Activated CD8-positive, alpha-beta memory T cell treated with anti-CD3 and anti-CD28 coated beads, Interleukin-2, amount 10 ng/mL, durations not matched to agents 7 days and 5 days (primary cell): ENCODE measurements around the gene DRAM1. TPM values are rescaled to one million over a fixed set of nuclear protein-coding genes. Genes with fewer than 3 reads are reported as not detected.
"Not testable (repeated sequence)": the region's sequence is repeated elsewhere in the genome, so short reads cannot be mapped to it uniquely, and the experiment has no call there.

Experiments used
- ATAC-seq: fragments of 150-1000 bp; cut with Tn5 transposase; one replicate; pipeline ENCODE4 v1.10.0; 2021; ENCODE audit warnings: moderate library complexity
- CTCF ChIA-PET: fragments of 350-600 bp; sonication (Branson Sonifier 250); formaldehyde crosslinking; loops from one replicate; lab custom pipeline; 2021; ENCODE audit warnings: antibody characterized with exemption; lab: Charles Lee
- DNase-seq: peaks from one replicate; pipeline ENCODE4 v3.0.0-alpha.2; 2020
- H3K27ac Mint-ChIP-seq: one replicate; pipeline ENCODE4 v1.8.0; 2021; ENCODE audit warnings: mild to moderate bottlenecking, mixed read lengths
- H3K27me3 Mint-ChIP-seq: one replicate; pipeline ENCODE4 v1.8.0; 2021; ENCODE audit warnings: mixed read lengths
- H3K36me3 Mint-ChIP-seq: one replicate; pipeline ENCODE4 v1.8.0; 2021; ENCODE audit warnings: mild to moderate bottlenecking, mixed read lengths
- H3K4me1 Mint-ChIP-seq: one replicate; pipeline ENCODE4 v1.8.0; 2021; ENCODE audit warnings: mixed read lengths
- H3K4me3 Mint-ChIP-seq: one replicate; pipeline ENCODE4 v1.8.0; 2021; ENCODE audit warnings: mild to moderate bottlenecking, moderate library complexity, mixed read lengths
- H3K9me3 Mint-ChIP-seq: one replicate; pipeline ENCODE4 v1.8.0; 2022; ENCODE audit warnings: low read depth, mixed read lengths
- total RNA-seq, 2 experiments: library from RNA; stranded (reverse); gene quantifications; one replicate each; pipeline ENCODE4 v1.2.3, GENCODE V29; 2021

DRAM1 gene
- total RNA-seq, 2 experiments from 2014 or later = 5.4 to 7.3 TPM

DNA sequence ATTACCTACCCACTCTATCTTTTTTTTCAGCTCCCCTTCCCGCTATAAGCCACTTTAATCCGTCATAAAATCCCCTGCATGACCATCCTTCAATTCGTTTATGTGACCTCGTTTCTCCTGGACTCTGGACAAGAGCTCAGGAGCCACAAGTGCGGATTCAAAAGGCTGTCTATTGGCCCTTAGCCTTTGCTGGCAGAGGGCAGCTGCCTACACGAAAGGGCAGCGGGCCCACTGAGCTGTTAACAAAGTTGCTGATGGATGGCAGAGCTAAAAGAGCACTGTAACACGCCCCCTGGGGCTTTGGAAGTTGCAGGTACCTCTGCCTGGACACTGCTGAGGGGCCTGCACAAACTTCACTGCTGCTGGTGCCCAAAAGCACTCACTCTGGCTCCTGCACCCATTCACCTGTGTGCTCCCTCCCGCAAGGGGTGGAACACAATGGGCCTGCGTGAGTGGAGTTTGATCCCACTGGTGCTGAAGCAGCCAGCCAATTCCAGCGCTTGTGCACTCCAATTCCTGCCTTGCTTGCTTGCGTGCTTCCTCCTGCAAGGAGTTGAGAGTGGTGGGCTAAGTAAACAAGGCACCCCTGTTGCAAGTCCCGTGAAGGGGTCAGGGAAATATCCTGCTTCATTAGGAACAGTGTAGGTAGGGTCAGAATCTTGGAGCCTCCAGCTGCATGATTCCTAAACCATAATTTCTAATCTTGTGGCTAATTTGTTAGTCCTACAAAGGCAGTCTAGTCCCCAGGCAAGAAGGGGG is 10.6 kb upstream of the DRAM1 start:
- Mint-ChIP-seq H3K4me1 (peaks cover 9% of the 10 kb centered on the region), H3K27me3 (no peaks in the 10 kb centered on the region), H3K27ac (no peak overlapping the region), H3K9me3 (peaks cover 5% of the 10 kb centered on the region), H3K36me3 (peaks cover 11% of the 10 kb centered on the region), H3K4me3 (no peak overlapping the region)
- ATAC-seq = no peak
- CTCF ChIA-PET = interaction anchor here (1.4 kb wide), 1 partner anchor 93 kb away, joined by 3 read pairs; no protein-coding TSS in a partner anchor
- no peak for DNase-seq

DNA sequence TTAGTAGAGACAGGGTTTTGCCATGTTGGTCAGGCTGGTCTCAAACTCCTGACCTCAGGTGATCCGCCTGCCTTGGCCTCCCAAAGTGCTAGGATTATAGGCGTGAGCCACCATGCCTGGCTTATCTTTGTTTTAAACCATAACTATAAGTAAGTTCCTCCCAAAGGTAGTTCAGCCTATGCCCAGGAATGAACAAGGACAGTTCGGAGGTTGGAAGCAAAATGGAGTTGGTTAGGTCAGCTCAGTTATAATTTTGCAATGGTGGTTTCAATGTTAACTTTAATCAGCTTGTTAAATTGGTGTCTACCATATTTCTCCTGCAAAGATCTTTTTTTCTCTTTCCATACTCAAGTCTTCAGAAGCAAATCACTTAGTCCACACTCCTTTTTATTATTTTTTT is 9.8 kb upstream of the DRAM1 start:
- H3K4me1 Mint-ChIP-seq, H3K4me3 Mint-ChIP-seq, ATAC-seq, CTCF ChIA-PET, H3K9me3 Mint-ChIP-seq, H3K27ac Mint-ChIP-seq, DNase-seq, H3K27me3 Mint-ChIP-seq: not testable (repeated sequence)
- H3K36me3 Mint-ChIP-seq = peaks cover 11% of the 10 kb centered on the region

DNA sequence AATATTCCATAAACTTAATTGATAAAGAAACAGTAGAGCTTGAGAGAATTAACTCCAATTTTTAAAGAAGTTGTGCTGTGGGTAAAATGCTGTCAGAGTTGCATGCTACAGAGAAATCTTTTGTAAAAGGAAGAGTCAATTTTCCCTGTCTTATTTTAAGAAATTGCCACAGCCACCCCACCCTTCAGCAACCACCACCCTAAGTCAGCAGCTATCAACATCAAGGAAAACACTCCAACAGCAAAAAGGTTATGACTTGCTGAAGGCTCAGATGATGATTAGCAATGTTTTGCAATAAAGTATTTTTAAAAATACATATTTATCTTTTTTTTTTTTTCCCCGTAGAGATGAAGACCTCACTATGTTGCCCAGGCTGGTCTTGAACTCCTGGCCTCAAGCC is 6.5 kb upstream of the DRAM1 start:
- no peaks in the 10 kb centered on the region for H3K27me3 Mint-ChIP-seq
- no peak for ATAC-seq
- CTCF ChIA-PET = no interaction called here

DNA sequence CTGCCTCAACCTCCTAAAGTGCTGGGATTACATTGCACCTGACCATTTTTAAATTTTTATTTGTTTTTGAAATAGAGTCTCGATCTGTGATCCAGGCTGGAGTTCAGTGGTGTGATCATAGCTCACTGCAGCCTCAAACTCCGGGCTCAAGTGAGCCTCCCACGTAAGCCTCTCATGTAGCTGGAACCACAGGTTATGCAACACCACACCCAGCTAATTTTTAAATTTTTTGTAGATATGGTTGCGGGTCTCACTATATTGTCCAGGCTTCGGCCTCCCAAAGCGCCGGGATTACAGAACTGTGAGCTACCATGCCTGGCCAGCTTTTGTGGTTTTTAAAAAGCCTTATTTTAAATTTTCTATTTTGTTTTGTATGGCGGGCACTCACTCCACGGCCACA is 2.2 kb upstream of the DRAM1 start:
- CTCF ChIA-PET = interaction anchor here (1.1 to 1.7 kb wide), 3 partner anchors 10 to 102 kb away, joined by 3 to 5 read pairs (median 3); no protein-coding TSS in a partner anchor

More for the DNA sequence above, 6.5 kb upstream of the DRAM1 start:
- Mint-ChIP-seq H3K4me1 (peaks cover 3% of the 10 kb centered on the region), H3K9me3 (no peaks in the 10 kb centered on the region), H3K36me3 (peaks cover 1% of the 10 kb centered on the region), H3K4me3 (no peak overlapping the region), H3K27ac (no peak overlapping the region)
- no peak for DNase-seq

DNA sequence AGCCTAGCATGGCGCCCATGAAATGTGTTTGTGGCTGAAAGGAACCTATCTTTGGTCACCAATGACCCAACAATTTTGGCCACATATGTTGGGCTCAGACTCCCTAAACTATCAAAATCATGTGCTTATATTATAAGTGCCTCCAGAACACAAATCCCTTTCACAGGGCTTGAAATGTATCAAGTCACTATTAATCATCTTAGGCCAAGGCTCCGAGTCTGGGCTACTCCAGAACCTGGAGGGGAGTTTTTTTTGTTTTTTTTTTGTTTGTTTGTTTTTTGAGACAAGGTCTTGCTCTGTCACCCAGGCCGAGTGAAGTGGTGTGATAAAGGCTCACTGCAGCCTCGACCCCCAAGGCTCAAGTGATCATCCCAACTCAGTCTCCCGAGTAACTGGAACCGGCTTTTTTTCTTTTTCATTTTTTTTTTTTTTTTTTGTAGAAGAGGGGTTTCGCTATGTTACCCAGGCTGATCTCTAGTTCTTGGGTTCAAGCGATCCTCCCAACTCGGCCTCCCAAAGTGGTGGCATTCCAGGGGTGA is 989 bp upstream of the DRAM1 start:
- DNase-seq = no peak
- H3K27ac Mint-ChIP-seq = peak overlapping the region; percentile 91
- peak overlapping the region; percentile 98 for H3K4me3 Mint-ChIP-seq
- no peaks in the 10 kb centered on the region for H3K9me3 Mint-ChIP-seq
- H3K4me1 Mint-ChIP-seq = peaks cover 14% of the 10 kb centered on the region
- ATAC-seq = no peak
- H3K36me3 Mint-ChIP-seq = peaks cover 4% of the 10 kb centered on the region
- CTCF ChIA-PET = interaction anchor here (1.1 to 1.7 kb wide), 2 partner anchors 41 to 103 kb away, joined by 3 to 5 read pairs; no protein-coding TSS in a partner anchor
- H3K27me3 Mint-ChIP-seq = no peaks in the 10 kb centered on the region

More for the DNA sequence above, 2.2 kb upstream of the DRAM1 start:
- Mint-ChIP-seq H3K27ac (no peak overlapping the region), H3K36me3 (no peaks in the 10 kb centered on the region), H3K4me1 (peaks cover 14% of the 10 kb centered on the region), H3K27me3 (no peaks in the 10 kb centered on the region), H3K4me3 (no peak overlapping the region), H3K9me3 (no peaks in the 10 kb centered on the region)
- no peak for ATAC-seq
- no peak for DNase-seq

DNA sequence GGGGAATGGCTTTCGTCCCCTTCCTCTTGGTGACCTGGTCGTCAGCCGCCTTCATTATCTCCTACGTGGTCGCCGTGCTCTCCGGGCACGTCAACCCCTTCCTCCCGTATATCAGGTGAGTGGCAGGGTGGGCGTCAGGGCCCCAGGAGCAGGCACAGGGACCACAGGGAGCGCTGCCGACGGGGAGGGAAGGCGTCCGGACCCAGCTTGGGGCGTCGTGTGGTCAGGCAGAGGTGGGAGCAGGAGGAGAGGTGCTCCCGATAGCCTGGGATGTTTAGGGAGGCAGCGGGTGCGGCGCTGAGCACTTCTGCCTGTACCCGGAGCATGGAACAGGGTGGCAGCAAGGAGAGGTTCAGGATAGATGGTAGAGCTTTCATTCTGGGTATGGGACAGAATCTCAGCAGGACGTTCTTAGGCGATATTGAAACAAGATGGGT is 444 bp downstream of the DRAM1 start:
- CTCF ChIA-PET = interaction anchor here (1.5 to 2.1 kb wide), 4 partner anchors 39 to 105 kb away, joined by 3 to 7 read pairs (median 3); partner anchors contain the start of gene GNPTAB
- Mint-ChIP-seq H3K27me3 (no peaks in the 10 kb centered on the region), H3K36me3 (peaks cover 6% of the 10 kb centered on the region), H3K4me3 (peak overlapping the region; percentile 98), H3K4me1 (peaks cover 16% of the 10 kb centered on the region), H3K27ac (peak overlapping the region; percentile 91), H3K9me3 (no peaks in the 10 kb centered on the region)
- DNase-seq = no peak
- peak; percentile 31 for ATAC-seq

DNA sequence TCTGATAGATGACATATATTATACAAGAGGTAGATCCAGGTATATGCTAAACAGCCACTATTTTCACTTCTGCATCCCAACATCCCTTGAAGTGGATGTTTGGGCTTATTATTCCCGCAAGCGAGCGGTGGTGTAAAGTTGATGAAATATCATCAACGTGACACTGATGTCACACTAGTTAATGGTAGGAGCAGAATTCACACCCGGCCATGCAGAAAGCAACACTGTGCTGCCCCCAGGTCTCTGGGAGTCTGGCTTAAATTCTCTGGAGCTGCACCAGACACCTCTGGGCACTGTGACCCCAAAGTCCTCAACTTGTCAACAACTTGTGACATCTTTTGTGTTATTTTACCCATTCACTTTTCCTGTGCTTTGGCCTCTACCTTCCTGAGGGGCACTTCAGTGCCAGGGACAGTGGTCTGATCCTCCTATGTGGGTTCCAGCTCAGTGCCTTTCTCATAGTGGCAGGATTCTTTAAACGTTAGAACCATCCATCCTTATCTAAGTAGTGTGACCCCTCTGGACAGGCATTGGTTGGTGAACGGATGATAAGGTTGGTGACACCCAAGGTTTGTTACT is 952 bp downstream of the DRAM1 start:
- Mint-ChIP-seq H3K9me3 (no peaks in the 10 kb centered on the region), H3K36me3 (peaks cover 8% of the 10 kb centered on the region), H3K27me3 (no peaks in the 10 kb centered on the region), H3K4me1 (peaks cover 16% of the 10 kb centered on the region), H3K27ac (peak overlapping the region; percentile 91), H3K4me3 (peak overlapping the region; percentile 98)
- DNase-seq (no peak), ATAC-seq (no peak)
- CTCF ChIA-PET = interaction anchor here (1.5 to 2.1 kb wide), 4 partner anchors 40 to 105 kb away, joined by 3 to 7 read pairs (median 3); partner anchors contain the start of gene GNPTAB

DNA sequence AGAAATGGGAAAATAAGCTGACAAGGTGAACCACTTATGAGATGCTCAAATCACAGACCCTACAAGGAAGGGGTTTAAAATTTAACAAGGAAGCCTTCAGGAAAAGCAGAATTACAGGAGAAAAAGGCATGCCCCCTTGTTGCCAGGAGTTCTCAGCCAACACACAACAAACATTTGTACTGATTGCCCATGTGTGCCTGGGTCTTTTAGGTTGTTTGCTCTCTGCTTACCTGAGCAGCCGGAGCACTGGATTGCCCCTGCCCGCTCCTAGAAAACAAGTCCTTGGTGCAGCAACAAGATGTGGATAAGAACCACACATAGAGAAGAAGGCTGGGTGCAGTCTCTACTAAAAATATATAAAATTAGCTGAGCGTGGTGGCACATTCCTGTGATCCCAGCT is 3.4 kb downstream of the DRAM1 start:
- CTCF ChIA-PET = no interaction called here
- H3K27ac Mint-ChIP-seq = no peak overlapping the region
- H3K4me1 Mint-ChIP-seq = peaks cover 18% of the 10 kb centered on the region
- H3K4me3 Mint-ChIP-seq = no peak overlapping the region
- no peaks in the 10 kb centered on the region for H3K27me3 Mint-ChIP-seq
- DNase-seq (no peak), ATAC-seq (no peak)
- H3K9me3 Mint-ChIP-seq = no peaks in the 10 kb centered on the region
- H3K36me3 Mint-ChIP-seq = peaks cover 9% of the 10 kb centered on the region

DNA sequence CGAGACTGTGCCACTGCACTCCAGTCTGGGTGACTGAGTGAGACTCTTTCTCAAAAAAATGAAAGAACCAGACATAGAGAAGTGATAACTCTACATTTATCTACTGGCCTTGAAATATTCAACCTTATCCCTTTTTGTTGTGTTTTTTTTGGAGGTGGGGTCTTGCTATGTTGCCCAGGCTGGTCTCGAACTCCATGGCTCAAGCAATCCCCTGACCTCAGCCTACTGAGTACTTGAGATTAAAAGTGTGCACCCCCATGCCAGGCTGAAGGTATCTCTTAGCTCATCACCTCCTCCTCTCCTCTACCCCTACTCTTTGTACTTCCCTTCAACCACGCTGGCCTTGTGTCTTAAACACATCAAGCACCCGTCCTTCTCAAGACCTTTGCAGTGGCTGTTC is 3.8 kb downstream of the DRAM1 start:
- CTCF ChIA-PET = no interaction called here
- ATAC-seq = no peak
- no peak overlapping the region for H3K27ac Mint-ChIP-seq
- H3K9me3 Mint-ChIP-seq = no peaks in the 10 kb centered on the region
- no peak for DNase-seq
- peaks cover 9% of the 10 kb centered on the region for H3K36me3 Mint-ChIP-seq
- H3K4me1 Mint-ChIP-seq = peaks cover 17% of the 10 kb centered on the region
- H3K4me3 Mint-ChIP-seq = no peak overlapping the region
- H3K27me3 Mint-ChIP-seq = no peaks in the 10 kb centered on the region

DNA sequence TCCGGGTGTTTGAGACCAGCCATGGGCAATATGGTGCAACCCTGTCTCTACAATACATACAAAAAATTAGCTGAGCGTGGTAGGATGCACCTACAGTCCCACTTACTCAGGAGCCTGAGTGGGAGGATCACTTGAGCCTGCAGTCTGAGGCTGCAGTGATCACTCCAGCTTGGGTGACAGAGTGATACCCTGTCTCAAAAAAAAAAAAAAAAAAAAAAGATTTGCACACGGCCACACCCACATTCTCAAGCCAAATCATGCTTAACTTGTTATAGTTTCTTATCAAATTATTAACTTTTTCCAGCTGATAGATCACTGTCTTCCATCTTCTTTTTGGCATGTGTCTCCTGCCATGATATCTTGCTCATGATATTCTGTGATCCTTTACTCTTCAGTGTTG is 6.8 kb downstream of the DRAM1 start:
- no peaks in the 10 kb centered on the region for H3K27me3 Mint-ChIP-seq
- no peaks in the 10 kb centered on the region for H3K9me3 Mint-ChIP-seq
- DNase-seq = no peak
- H3K36me3 Mint-ChIP-seq = peaks cover 11% of the 10 kb centered on the region
- CTCF ChIA-PET = interaction anchor here (0.6 kb wide), 1 partner anchor 76 kb away, joined by 4 read pairs; no protein-coding TSS in a partner anchor
- H3K4me1 Mint-ChIP-seq = peaks cover 6% of the 10 kb centered on the region
- H3K27ac Mint-ChIP-seq = no peak overlapping the region
- ATAC-seq = no peak
- no peak overlapping the region for H3K4me3 Mint-ChIP-seq

DNA sequence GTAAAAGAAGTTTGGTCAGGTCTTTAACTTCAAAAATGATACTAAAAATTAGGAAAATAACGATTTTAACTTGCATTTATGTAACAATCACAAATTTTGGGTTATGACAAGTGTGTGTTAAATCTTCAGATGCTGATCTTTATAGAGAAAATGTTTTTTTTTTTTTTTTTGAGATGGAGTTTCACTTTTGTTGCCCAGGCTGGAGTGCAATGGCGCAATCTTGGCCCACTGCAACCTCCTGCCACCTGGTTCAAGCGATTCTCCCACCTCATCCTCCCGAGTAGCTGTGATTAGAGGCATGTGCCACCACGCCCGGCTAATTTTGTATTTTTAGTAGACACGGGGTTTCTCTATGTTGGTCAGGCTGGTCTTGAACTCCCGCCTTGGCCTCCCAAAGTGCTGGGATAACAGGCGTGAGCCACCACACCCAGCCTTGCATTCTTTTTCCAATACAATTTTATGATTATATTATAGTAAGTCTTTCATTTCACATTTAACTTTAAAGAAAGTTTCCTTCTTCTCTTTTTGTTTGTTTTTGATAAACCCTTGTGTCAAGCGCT is 7.5 kb downstream of the DRAM1 start:
- not testable (repeated sequence) for H3K4me1 Mint-ChIP-seq, H3K27me3 Mint-ChIP-seq, H3K27ac Mint-ChIP-seq, ATAC-seq, H3K9me3 Mint-ChIP-seq, H3K4me3 Mint-ChIP-seq, DNase-seq
- H3K36me3 Mint-ChIP-seq = peaks cover 12% of the 10 kb centered on the region
- CTCF ChIA-PET = interaction anchor here (0.6 to 1.6 kb wide), 2 partner anchors 49 to 76 kb away, joined by 3 to 4 read pairs; no protein-coding TSS in a partner anchor

DNA sequence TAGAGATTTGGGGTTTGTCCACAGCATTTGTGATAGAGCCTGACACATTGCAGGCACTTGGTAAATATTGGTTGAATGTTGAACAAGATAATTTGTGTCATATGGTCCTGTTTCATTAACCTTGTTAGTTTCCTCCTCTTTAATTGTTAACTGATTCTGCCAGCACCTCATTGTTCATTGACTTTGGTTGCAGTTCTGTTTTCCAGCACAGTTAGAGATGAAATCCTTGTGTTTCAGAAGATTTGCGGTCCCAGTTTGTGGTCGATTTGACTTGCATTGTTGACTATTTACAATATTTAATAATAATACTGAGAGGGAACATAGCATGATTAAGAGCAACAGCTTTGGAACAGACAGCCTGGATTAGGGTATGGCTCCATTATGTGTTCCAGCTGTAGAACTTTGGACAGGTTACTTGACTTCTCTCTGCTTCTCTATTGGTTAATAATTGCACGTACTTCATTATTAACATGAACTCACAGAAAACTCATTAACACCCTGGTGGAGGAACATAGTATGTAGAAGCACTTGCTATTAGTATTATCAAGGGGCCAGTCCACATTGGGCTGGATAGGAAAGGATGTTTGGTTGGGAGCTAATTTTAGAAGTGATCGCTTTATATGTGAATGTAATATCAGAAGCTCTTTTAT is 8.7 kb downstream of the DRAM1 start:
- ATAC-seq (no peak), DNase-seq (no peak)
- Mint-ChIP-seq H3K9me3 (no peaks in the 10 kb centered on the region), H3K36me3 (peaks cover 9% of the 10 kb centered on the region), H3K27ac (no peak overlapping the region), H3K27me3 (no peaks in the 10 kb centered on the region), H3K4me3 (no peak overlapping the region), H3K4me1 (peaks cover 8% of the 10 kb centered on the region)
- CTCF ChIA-PET = interaction anchor here (1.6 kb wide), 1 partner anchor 51 kb away, joined by 3 read pairs; no protein-coding TSS in a partner anchor
